ENCODE data around the gene ANKRD28.

GRCh38 chr3:15722877-15723623, 74.7 kb downstream of the ANKRD28 start:
- TF ChIP-seq CTCF (IDR thresholded peaks at IDR 0.05) (no peak), POLR2AphosphoS5 (IDR thresholded peaks at IDR 0.05) (no peak)

Data from breast epithelium (tissue), 3 donors.